Fibroblast of lung (primary cell): ENCODE data around the gene PXMP2. TPM values are rescaled to one million over a fixed set of nuclear protein-coding genes. Genes with fewer than 3 reads are reported as not detected.

ENCODE experiments used
- DNase-seq, 2 donors: peaks; one replicate each; pipeline versions ENCODE4 v3.0.0 to v3.0.0-alpha.2; 2010; ENCODE audit warnings: low read depth in 2 of 2
- H2AFZ ChIP-seq: 2 replicates; pipeline ENCODE4 v1.5.1; 2012; ENCODE audit warnings: low read length, control low read depth, inconsistent platforms
- H3K27ac ChIP-seq: 2 replicates; pipeline ENCODE4 v1.5.1; 2011; ENCODE audit warnings: low read length, control low read depth; ENCODE audit not compliant: insufficient read depth
- H3K27me3 ChIP-seq: 2 replicates; pipeline ENCODE4 v1.5.1; 2011; ENCODE audit warnings: mild to moderate bottlenecking, low read length; ENCODE audit not compliant: control insufficient read depth, insufficient read depth
- H3K36me3 ChIP-seq: 2 replicates; pipeline ENCODE4 v1.5.1; 2011; ENCODE audit warnings: low read length; ENCODE audit not compliant: control insufficient read depth, insufficient read depth
- H3K4me1 ChIP-seq: 2 replicates; pipeline ENCODE4 v1.5.1; 2011; ENCODE audit warnings: low read length; ENCODE audit not compliant: control insufficient read depth, insufficient read depth; ENCODE audit errors: extremely low read depth
- H3K4me2 ChIP-seq: 2 replicates; pipeline ENCODE4 v1.5.1; 2011; ENCODE audit warnings: low read length, control low read depth; ENCODE audit not compliant: insufficient read depth; ENCODE audit errors: extremely low read depth
- H3K4me3 ChIP-seq, 4 experiments: fragments of 200-600 bp in 1 of 4; sonication (generic) in 1 of 4; replicated peaks in 1 of 4; 2 replicates each; pipeline ENCODE4 v1.5.1; 2011 to 2016; ENCODE audit warnings: low read length in 4 of 4, low read depth in 3 of 4, mild to moderate bottlenecking in 3 of 4, control low read depth in 2 of 4, inconsistent platforms in 1 of 4, mixed read lengths in 1 of 4; ENCODE audit not compliant: insufficient read depth in 1 of 4; ENCODE audit errors: control extremely low read depth in 1 of 4
- H3K79me2 ChIP-seq: 2 replicates; pipeline ENCODE4 v1.5.1; 2012; ENCODE audit warnings: mild to moderate bottlenecking, low read length, inconsistent platforms; ENCODE audit not compliant: control insufficient read depth, insufficient read depth
- H3K9ac ChIP-seq: 2 replicates; pipeline ENCODE4 v1.5.1; 2011; ENCODE audit warnings: mild to moderate bottlenecking, low read length, control low read depth; ENCODE audit not compliant: insufficient read depth
- H3K9me3 ChIP-seq: 2 replicates; pipeline ENCODE4 v1.5.1; 2012; ENCODE audit warnings: low read depth, low read length; ENCODE audit not compliant: control insufficient read depth, insufficient read depth
- H4K20me1 ChIP-seq: 2 replicates; pipeline ENCODE4 v1.5.1; 2011; ENCODE audit warnings: low read length; ENCODE audit not compliant: control insufficient read depth, insufficient read depth; ENCODE audit errors: extremely low read depth
- EZH2 ChIP-seq: IDR thresholded peaks from 2 replicates; pipeline ENCODE4 v1.5.1; 2012; ENCODE audit warnings: low read length, control low read depth, mild to moderate bottlenecking; ENCODE audit errors: missing control alignments
- polyA plus RNA-seq, 2 donors: library from polyadenylated mRNA; depleted of rRNA in 1 of 2; stranded (reverse) in 1 of 2; unstranded in 1 of 2; fragments of >200 nt; gene quantifications; 2 replicates each; pipeline ENCODE4 v1.2.1, GENCODE V29; 2011 to 2012; ENCODE audit warnings: missing spikeins in 1 of 2
- total RNA-seq: library from RNA; depleted of rRNA; stranded (reverse); fragments of >200 nt; gene quantifications from 2 replicates; pipeline ENCODE4 v1.2.1, GENCODE V29; 2014
- TF ChIP-seq, protein P1 (sequence below), 2 donors: IDR thresholded peaks in 1 of 2; conservative IDR thresholded peaks in 1 of 2; 1 replicate in 1 of 2; 2 replicates in 1 of 2; pipeline ENCODE4 v1.5.1; 2011 to 2012; ENCODE audit warnings: low read length in 2 of 2, control low read depth in 1 of 2, inconsistent platforms in 1 of 2, low read depth in 1 of 2, mild to moderate bottlenecking in 1 of 2

Gene PXMP2
- total and polyA plus RNA-seq, 2 donors (not counting 1 experiment from before 2014, with no cell fraction given) = 10.6 to 14.5 TPM

DNA sequence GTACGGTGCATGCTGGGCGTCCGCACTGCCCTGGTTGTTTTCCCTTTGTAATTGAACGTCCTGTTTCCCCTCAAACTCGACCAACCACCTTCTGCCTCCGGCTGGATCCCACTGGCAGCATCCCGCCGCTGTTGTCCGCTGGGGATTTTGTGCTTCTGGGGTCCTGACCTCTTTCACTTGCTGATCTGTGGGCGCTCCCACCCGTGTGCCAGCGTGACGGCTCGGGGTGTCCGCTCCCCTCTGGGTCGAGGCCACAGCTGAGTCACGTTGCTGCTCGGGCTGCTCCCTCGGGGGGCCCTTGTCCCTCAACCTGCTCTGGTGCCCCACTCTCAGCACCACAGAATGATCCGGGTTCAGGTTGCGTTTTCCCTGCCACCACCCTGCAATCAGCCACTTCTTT is 31.3 kb downstream of the PXMP2 start:
- Histone ChIP-seq H2AFZ (no peak overlapping the region), H3K9me3 (no peaks in the 10 kb centered on the region), H3K4me1 (no peaks in the 10 kb centered on the region), H3K9ac (no peak overlapping the region), H3K4me3 (no peak overlapping the region), H4K20me1 (no peaks in the 10 kb centered on the region), H3K27me3 (no peaks in the 10 kb centered on the region), H3K27ac (no peak overlapping the region), H3K4me2 (no peak overlapping the region), H3K79me2 (peaks cover 11% of the 10 kb centered on the region), H3K36me3 (peaks cover 23% of the 10 kb centered on the region)
- no peak for DNase-seq
- TF ChIP-seq, protein P1, sequence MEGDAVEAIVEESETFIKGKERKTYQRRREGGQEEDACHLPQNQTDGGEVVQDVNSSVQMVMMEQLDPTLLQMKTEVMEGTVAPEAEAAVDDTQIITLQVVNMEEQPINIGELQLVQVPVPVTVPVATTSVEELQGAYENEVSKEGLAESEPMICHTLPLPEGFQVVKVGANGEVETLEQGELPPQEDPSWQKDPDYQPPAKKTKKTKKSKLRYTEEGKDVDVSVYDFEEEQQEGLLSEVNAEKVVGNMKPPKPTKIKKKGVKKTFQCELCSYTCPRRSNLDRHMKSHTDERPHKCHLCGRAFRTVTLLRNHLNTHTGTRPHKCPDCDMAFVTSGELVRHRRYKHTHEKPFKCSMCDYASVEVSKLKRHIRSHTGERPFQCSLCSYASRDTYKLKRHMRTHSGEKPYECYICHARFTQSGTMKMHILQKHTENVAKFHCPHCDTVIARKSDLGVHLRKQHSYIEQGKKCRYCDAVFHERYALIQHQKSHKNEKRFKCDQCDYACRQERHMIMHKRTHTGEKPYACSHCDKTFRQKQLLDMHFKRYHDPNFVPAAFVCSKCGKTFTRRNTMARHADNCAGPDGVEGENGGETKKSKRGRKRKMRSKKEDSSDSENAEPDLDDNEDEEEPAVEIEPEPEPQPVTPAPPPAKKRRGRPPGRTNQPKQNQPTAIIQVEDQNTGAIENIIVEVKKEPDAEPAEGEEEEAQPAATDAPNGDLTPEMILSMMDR (conservative IDR thresholded peaks at IDR 0.05 in 1 of 2, IDR thresholded peaks at IDR 0.05 in 1 of 2; ENCODE audit: low read depth in 1 of 2, low read length in 2 of 2) = no peak
- no peak for TF ChIP-seq EZH2

DNA sequence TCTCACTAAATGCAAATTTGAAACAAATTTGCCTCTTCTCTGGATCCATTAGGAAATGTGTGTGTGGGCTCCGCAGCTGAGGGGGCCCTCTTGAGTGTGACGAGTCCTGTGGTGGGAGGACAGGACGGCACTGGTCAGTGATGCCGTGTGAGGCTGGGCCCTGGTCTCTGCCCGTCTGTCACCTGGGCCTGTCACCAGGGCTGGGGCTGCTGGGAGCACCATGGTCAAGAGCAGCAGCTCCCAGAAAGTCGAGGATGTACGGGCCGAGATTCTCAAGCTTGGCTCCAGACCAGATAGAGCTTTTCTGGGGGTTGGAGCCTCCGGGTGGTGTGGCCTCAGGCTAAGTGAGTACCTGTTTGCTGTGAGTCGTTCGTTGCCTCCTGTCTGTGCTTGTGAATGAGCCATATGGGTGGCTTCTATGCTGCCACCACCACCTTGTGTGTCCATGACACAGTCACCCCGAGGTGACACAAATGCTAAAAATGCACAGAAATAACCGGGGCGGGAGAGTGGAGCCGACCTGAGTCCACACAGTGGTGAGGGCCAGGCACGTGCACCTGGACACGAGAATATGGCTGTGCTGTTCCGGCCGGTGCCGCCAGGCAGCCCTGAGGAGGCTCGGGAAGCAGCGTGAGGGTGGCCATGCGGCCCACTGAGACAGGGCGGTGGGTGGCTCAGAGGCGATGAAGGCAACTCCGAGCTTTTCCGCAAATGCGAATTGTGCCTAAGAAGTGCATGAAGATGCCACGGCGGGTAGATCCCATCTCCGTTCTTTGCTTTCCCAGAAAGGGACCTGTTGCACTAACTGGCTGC is 32.0 kb downstream of the PXMP2 start:
- H3K27me3 ChIP-seq = no peaks in the 10 kb centered on the region
- H3K36me3 ChIP-seq = peaks cover 23% of the 10 kb centered on the region
- no peak overlapping the region for H3K4me2 ChIP-seq
- no peak overlapping the region for H3K4me3 ChIP-seq
- no peaks in the 10 kb centered on the region for H4K20me1 ChIP-seq
- TF ChIP-seq, protein P1 (conservative IDR thresholded peaks at IDR 0.05 in 1 of 2, IDR thresholded peaks at IDR 0.05 in 1 of 2; ENCODE audit: low read depth in 1 of 2, low read length in 2 of 2) = no peak
- no peak for TF ChIP-seq EZH2
- H3K9me3 ChIP-seq = no peaks in the 10 kb centered on the region
- no peak overlapping the region for H3K9ac ChIP-seq
- H2AFZ ChIP-seq = no peak overlapping the region
- H3K79me2 ChIP-seq = peaks cover 8% of the 10 kb centered on the region
- H3K4me1 ChIP-seq = no peaks in the 10 kb centered on the region
- H3K27ac ChIP-seq = no peak overlapping the region
- no peak for DNase-seq

DNA sequence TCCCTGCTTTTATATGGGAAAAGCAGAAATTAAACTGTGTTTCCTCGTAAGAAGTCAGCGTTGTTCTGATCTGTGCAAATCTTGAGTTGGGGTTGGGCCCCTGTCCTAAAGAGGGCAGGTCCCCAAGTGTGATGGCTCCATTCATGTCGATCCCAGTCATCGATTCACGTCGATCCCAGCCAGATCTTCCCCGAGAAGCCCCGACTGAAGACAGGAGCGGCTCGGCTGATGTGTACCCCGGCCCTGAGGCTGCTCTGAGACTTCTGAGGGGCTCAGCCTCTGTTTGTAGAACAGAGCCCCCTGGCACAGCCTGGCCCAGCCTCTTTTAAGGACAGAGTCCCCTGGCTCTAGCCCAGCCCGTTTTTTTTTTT is 32.6 kb downstream of the PXMP2 start:
- H3K27me3 ChIP-seq = no peaks in the 10 kb centered on the region
- DNase-seq = no peak
- H3K9me3 ChIP-seq = no peaks in the 10 kb centered on the region
- no peak overlapping the region for H3K4me2 ChIP-seq
- no peak overlapping the region for H3K4me3 ChIP-seq
- no peak for TF ChIP-seq EZH2
- peaks cover 26% of the 10 kb centered on the region for H3K36me3 ChIP-seq
- peaks cover 8% of the 10 kb centered on the region for H3K79me2 ChIP-seq
- H3K4me1 ChIP-seq = no peaks in the 10 kb centered on the region
- no peak overlapping the region for H2AFZ ChIP-seq
- no peak overlapping the region for H3K9ac ChIP-seq
- H3K27ac ChIP-seq = no peak overlapping the region
- H4K20me1 ChIP-seq = no peaks in the 10 kb centered on the region
